K562 (cell line): ENCODE measurements around the gene F11R.

Source experiments
- SMAD3 ChIP-seq: fragments of 450-650 bp; formaldehyde crosslinking; conservative IDR thresholded peaks from 2 replicates; pipeline ENCODE4 v1.4.0; 2020; ENCODE audit warnings: mild to moderate bottlenecking
- TCF7L2 ChIP-seq: fragments of 150-350 bp; IDR thresholded peaks from 2 replicates; pipeline ENCODE4 v1.6.1; 2016; ENCODE audit warnings: low read depth, mild to moderate bottlenecking, low read length, moderate library complexity

DNA sequence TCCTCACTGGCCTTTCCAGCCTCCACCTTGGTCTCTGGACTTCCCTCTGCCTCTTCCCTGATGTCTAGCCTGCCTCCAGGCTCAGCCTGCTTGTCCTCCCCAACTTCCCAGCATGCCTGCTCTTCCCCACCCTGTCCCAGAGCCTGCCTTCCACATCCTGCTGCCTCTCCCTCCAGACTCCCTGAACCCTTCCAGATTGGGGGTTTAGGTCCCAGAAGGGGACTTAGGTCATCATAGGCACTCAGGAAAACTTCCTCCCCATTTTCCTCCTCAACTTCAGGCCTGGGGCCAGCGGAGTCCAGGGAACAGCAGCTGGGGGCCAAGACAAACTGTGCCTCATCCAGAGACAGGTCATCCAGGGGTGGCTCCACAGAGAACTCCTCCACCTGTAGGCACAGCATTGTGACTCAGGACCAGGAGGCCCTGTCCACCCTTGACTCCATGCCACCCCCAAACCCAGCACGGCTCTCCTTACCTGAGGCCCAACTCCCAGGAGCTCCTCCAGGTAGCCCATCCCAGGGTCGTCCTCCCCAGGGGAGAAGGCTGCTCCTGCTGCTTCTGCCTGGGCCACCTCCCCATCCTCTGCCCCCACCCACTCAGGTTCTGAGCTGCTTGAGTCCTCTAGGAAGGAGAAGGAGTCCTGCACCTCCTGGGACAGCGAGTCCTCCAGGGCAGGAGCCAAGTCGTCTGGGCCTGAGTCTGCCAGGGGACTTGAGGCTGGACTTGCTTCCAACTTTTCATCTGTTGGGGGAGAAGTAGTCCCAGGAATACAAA, 28.2 kb upstream of the F11R start:
- TF ChIP-seq TCF7L2 (no peak), SMAD3 (CRISPR knock-in tag) (no peak)
